SH-SY5Y (cell line): ENCODE results near the gene UST.

ENCODE experiments used
- GATA2 ChIP-seq: IDR thresholded peaks from 2 replicates; pipeline ENCODE4 v1.6.1; 2011; ENCODE audit warnings: mild to moderate bottlenecking, low read depth, low read length
- GATA3 ChIP-seq: IDR thresholded peaks from 2 replicates; pipeline ENCODE4 v1.6.1; 2011; ENCODE audit warnings: low read depth, mild to moderate bottlenecking, low read length, moderate library complexity

DNA sequence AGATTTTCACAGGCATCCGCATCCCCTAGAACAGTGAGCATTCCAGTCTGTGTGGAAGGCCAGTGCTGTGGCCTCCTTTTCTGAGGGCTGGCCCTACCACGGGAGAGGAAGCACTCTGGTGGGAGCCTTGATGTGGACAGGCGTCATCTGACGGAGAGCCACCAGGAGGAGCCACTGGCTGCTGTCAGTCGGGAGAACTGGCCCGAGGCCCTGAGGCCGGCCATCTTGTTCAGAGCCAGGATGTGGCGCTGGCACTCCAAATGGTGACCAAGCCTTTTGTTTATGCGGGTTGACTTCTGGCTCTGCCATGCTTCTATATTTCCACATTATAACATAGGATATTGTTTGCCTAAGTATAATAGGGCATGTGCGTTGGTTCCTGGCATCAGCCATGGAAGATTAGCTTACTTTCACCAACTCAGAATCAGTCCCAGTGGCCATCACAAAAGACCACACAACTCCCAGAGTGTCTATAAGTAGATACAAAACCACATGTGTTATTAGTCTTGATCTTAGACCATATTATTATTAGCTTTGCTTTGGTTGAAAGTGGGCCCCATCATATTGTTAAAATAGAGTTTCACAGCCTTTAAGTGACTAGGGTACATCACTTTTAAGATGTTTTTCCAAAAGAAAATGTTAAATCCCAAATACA lies 296.8 kb downstream of the UST start:
- TF ChIP-seq GATA2 (no peak), GATA3 (no peak)
